ENCODE results near the gene LDLRAD1. TPM values are rescaled to one million over a fixed set of nuclear protein-coding genes. Genes with fewer than 3 reads are reported as not detected.

LDLRAD1 gene
- total and polyA plus RNA-seq, 10 of the 15 experiments (the other 5 are each of a cell fraction or from before 2014, with no cell fraction given): not detected

GRCh38 chr1:54012863-54013262 is 5.1 kb downstream of the LDLRAD1 start:
- 38% methylated on average over 8 of the region's 8 CpGs for WGBS (ENCODE audit: insufficient coverage, insufficient replicate concordance, low lambda C conversion rate, missing lambda C conversion rate)
- intact Hi-C loops (cut with micrococcal nuclease; ENCODE audit: unreplicated experiment): no loop called here
- no peak for FAIRE-seq

GRCh38 chr1:54012008-54012325 is 6.0 kb downstream of the LDLRAD1 start:
- Histone ChIP-seq H3K4me1 (ENCODE audit: control insufficient read depth, insufficient read depth, low read length) (no peaks in the 10 kb centered on the region), H3K4me3 (no peak overlapping the region), H3K9me3 (replicated peaks; ENCODE audit: control insufficient read depth, insufficient read depth, low read length) (no peaks in the 10 kb centered on the region), H3K27ac (ENCODE audit: control insufficient read depth, insufficient read depth) (no peak overlapping the region), H3K36me3 (ENCODE audit: control insufficient read depth in 2 of 2, insufficient read depth in 2 of 2, low read length in 1 of 2) (no peaks in the 10 kb centered on the region), H3K27me3 (replicated peaks in 1 of 2; ENCODE audit: control insufficient read depth in 2 of 2, insufficient read depth in 2 of 2, low read length in 1 of 2) (no peaks in the 10 kb centered on the region; a peak in 2 of 4 replicates), H4K20me1 (ENCODE audit: control insufficient read depth, insufficient read depth) (no peaks in the 10 kb centered on the region), H3K79me2 (ENCODE audit: control insufficient read depth, insufficient read depth, low read length) (no peaks in the 10 kb centered on the region), H3K9ac (ENCODE audit: control insufficient read depth, insufficient read depth, low read length) (no peak overlapping the region), H3K4me2 (ENCODE audit: control insufficient read depth, insufficient read depth) (no peak overlapping the region), H2AFZ (ENCODE audit: control insufficient read depth, low read depth, low read length) (no peak overlapping the region)
- ChIA-PET POLR2A (no interaction called here), RAD21 (ENCODE audit: unreplicated experiment) (no interaction called here), CTCF (no interaction called here), SMC1A (ENCODE audit: uncharacterized antibody, unreplicated experiment) (no interaction called here)
- BruUV-seq (replicated peaks): no TSS peak
- ATAC-seq: no peak
- no peak for FAIRE-seq
- 48% methylated on average over 9 of the region's 9 CpGs for WGBS (ENCODE audit: insufficient coverage, insufficient replicate concordance, low lambda C conversion rate, missing lambda C conversion rate)
- in situ Hi-C loops (cut with MboI): loop anchor here (5.0 kb wide), 1 partner anchor 50 kb away; no protein-coding TSS in a partner anchor
- intact Hi-C loops (cut with micrococcal nuclease; ENCODE audit: unreplicated experiment): no loop called here
- DNase-seq (ENCODE audit: low read depth, low spot score): no peak
- no peak for TF ChIP-seq HSF1 (IDR thresholded peaks at IDR 0.05; ENCODE audit: low read depth, low read length)
- no peak for TF ChIP-seq ASH2L (IDR thresholded peaks at IDR 0.05; ENCODE audit: borderline replicate concordance, low read depth)
- TF ChIP-seq MXI1 (IDR thresholded peaks at IDR 0.05; ENCODE audit: low read depth, low read length): no peak
- TF ChIP-seq RFX5 (IDR thresholded peaks at IDR 0.05; ENCODE audit: low read depth, low read length): no peak
- TF ChIP-seq ATF3 (IDR thresholded peaks at IDR 0.05; ENCODE audit: borderline replicate concordance, extremely low read depth, low read depth, low read length): no peak
- no peak for TF ChIP-seq RAD51 (IDR thresholded peaks at IDR 0.05)
- TF ChIP-seq RELB (IDR thresholded peaks at IDR 0.05; ENCODE audit: low read depth): no peak
- no peak for TF ChIP-seq ELK1 (IDR thresholded peaks at IDR 0.05; ENCODE audit: low read depth, low read length)
- TF ChIP-seq ZZZ3 (IDR thresholded peaks at IDR 0.05; ENCODE audit: control insufficient read depth, insufficient read length, low read depth): no peak
- TF ChIP-seq NR2C1 (IDR thresholded peaks at IDR 0.05): no peak

More at GRCh38 chr1:54012863-54013262, 5.1 kb downstream of the LDLRAD1 start:
- BruUV-seq (replicated peaks): no TSS peak
- no peak overlapping the region for H2AFZ ChIP-seq (ENCODE audit: control insufficient read depth, low read depth, low read length)
- no peaks in the 10 kb centered on the region for H3K79me2 ChIP-seq (ENCODE audit: control insufficient read depth, insufficient read depth, low read length)
- POLR2A ChIA-PET: no interaction called here
- TF ChIP-seq SPI1 (IDR thresholded peaks at IDR 0.05; ENCODE audit: borderline replicate concordance, insufficient read depth, low read depth, low read length): no peak
- TF ChIP-seq TARDBP (IDR thresholded peaks at IDR 0.05; ENCODE audit: borderline replicate concordance): no peak
- TF ChIP-seq SIN3A (IDR thresholded peaks at IDR 0.05; ENCODE audit: low read depth, low read length): no peak
- TF ChIP-seq ESRRA (IDR thresholded peaks at IDR 0.05; ENCODE audit: low read length): no peak
- no peak for TF ChIP-seq SREBF1 (IDR thresholded peaks at IDR 0.05; ENCODE audit: low read length)
- TF ChIP-seq NFYB (IDR thresholded peaks at IDR 0.05; ENCODE audit: insufficient read depth, low read depth, low read length): no peak
- no peak for TF ChIP-seq SMARCA5 (IDR thresholded peaks at IDR 0.05)
- no peak for TF ChIP-seq STAT1 (conservative IDR thresholded peaks at IDR 0.05)
- RAD21 ChIA-PET (ENCODE audit: unreplicated experiment): no interaction called here
- H3K9ac ChIP-seq (ENCODE audit: control insufficient read depth, insufficient read depth, low read length): no peak overlapping the region
- no peak overlapping the region for H3K4me2 ChIP-seq (ENCODE audit: control insufficient read depth, insufficient read depth)
- in situ Hi-C loops (cut with MboI): loop anchor here (5.0 kb wide), 1 partner anchor 51 kb away; no protein-coding TSS in a partner anchor
- no peaks in the 10 kb centered on the region; a peak in 2 of 4 replicates for H3K27me3 ChIP-seq (replicated peaks in 1 of 2; ENCODE audit: control insufficient read depth in 2 of 2, insufficient read depth in 2 of 2, low read length in 1 of 2)
- ATAC-seq: no peak
- H3K27ac ChIP-seq (ENCODE audit: control insufficient read depth, insufficient read depth): no peak overlapping the region
- no peaks in the 10 kb centered on the region for H3K4me1 ChIP-seq (ENCODE audit: control insufficient read depth, insufficient read depth, low read length)
- DNase-seq (ENCODE audit: low read depth, low spot score): no peak
- CTCF ChIA-PET: no interaction called here
- H4K20me1 ChIP-seq (ENCODE audit: control insufficient read depth, insufficient read depth): no peaks in the 10 kb centered on the region
- H3K9me3 ChIP-seq (replicated peaks; ENCODE audit: control insufficient read depth, insufficient read depth, low read length): no peaks in the 10 kb centered on the region
- H3K4me3 ChIP-seq: no peak overlapping the region
- SMC1A ChIA-PET (ENCODE audit: uncharacterized antibody, unreplicated experiment): no interaction called here
- H3K36me3 ChIP-seq (ENCODE audit: control insufficient read depth in 2 of 2, insufficient read depth in 2 of 2, low read length in 1 of 2): no peaks in the 10 kb centered on the region
